K562 treated with DMSO at 1 percent for 4 hours (cell line): ENCODE measurements around the gene HLA-E. TPM values are rescaled to one million over a fixed set of nuclear protein-coding genes. Genes with fewer than 3 reads are reported as not detected.

ENCODE experiments used
- total RNA-seq: library from RNA; unstranded; fragments of 300-600 nt; gene quantifications from 2 replicates; pipeline ENCODE4 v1.2.3, GENCODE V29; 2022; ENCODE audit not compliant: insufficient read depth

The HLA-E gene
- 110 and 121 TPM in 2 replicates for total RNA-seq

DNA sequence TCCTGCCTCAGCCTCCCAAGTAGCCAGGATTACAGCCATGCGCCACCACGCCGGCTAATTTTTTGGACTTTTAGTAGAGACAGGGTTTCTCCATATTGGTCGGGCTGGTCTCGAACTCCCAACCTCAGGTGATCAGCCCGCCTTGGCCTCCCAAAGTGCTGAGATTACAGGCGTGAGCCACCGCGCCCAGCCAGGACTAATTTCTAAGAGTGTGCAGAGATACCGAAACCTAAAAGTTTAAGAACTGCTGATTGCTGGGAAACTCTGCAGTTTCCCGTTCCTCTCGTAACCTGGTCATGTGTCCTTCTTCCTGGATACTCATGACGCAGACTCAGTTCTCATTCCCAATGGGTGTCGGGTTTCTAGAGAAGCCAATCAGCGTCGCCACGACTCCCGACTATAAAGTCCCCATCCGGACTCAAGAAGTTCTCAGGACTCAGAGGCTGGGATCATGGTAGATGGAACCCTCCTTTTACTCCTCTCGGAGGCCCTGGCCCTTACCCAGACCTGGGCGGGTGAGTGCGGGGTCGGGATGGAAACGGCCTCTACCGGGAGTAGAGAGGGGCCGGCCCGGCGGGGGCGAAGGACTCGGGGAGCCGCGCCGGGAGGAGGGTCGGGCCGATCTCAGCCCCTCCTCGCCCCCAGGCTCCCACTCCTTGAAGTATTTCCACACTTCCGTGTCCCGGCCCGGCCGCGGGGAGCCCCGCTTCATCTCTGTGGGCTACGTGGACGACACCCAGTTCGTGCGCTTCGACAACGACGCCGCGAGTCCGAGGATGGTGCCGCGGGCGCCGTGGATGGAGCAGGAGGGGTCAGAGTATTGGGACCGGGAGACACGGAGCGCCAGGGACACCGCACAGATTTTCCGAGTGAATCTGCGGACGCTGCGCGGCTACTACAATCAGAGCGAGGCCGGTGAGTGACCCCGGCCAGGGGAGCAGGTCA, at the start of gene HLA-E:
TSS of gene HLA-E (plus strand) at position 429 of the 945 bp plus-strand sequence. CDS start at position 452, 23 bp downstream.

Other genes with a start within 250 kb of the HLA-E start
- gene TRIM39, start 162.6 kb upstream of the HLA-E start, total RNA-seq: 6.6 and 13.8 TPM in 2 replicates
- gene RPP21, start 144.4 kb upstream of the HLA-E start, total RNA-seq: 194 and 243 TPM in 2 replicates
- gene GNL1, start 67.0 kb downstream of the HLA-E start, total RNA-seq: 41.6 and 44.0 TPM in 2 replicates
- gene PRR3, start 67.8 kb downstream of the HLA-E start, total RNA-seq: 7.8 and 8.7 TPM in 2 replicates
- 87.2 and 92.7 TPM in 2 replicates for gene ABCF1, start 81.9 kb downstream of the HLA-E start, total RNA-seq
- gene PPP1R10, start 127.7 kb downstream of the HLA-E start, total RNA-seq: 20.4 and 26.4 TPM in 2 replicates
- 86.9 and 98.3 TPM in 2 replicates for gene MRPS18B, start 128.3 kb downstream of the HLA-E start, total RNA-seq
- 3.0 and 4.6 TPM in 2 replicates for gene ATAT1, start 137.4 kb downstream of the HLA-E start, total RNA-seq
- gene C6orf136, start 157.6 kb downstream of the HLA-E start, total RNA-seq: 25.0 and 26.8 TPM in 2 replicates
- gene DHX16, start 183.5 kb downstream of the HLA-E start, total RNA-seq: 46.5 and 54.7 TPM in 2 replicates
- 80.7 and 94.0 TPM in 2 replicates for gene PPP1R18, start 197.1 kb downstream of the HLA-E start, total RNA-seq
- 23.6 and 32.0 TPM in 2 replicates for gene NRM, start 201.5 kb downstream of the HLA-E start, total RNA-seq
- gene MDC1, start 227.8 kb downstream of the HLA-E start, total RNA-seq: 57.9 and 63.3 TPM in 2 replicates
- gene TUBB, start 230.8 kb downstream of the HLA-E start, total RNA-seq: 1,432 and 1,624 TPM in 2 replicates